Thoracic aorta (tissue), 2 donors: ENCODE data around the gene ANTXRL. TPM values are rescaled to one million over a fixed set of nuclear protein-coding genes. Genes with fewer than 3 reads are reported as not detected.
"Not testable (repeated sequence)": the region's sequence is repeated elsewhere in the genome, so short reads cannot be mapped to it uniquely, and the experiment has no call there.

Experiments
- ATAC-seq: fragments of 150-250 bp; one replicate; pipeline ENCODE4 v1.8.0; 2017; ENCODE audit warnings: low read depth; ENCODE audit not compliant: insufficient number of reproducible peaks, low FRiP score
- DNase-seq: peaks from one replicate; pipeline ENCODE4 v3.0.0-alpha.2; 2020; ENCODE audit warnings: low spot score
- H3K27ac ChIP-seq, 2 donors: fragments of 200-600 bp; sonication (generic); 1 replicate in 1 of 2; 2 replicates in 1 of 2; pipeline ENCODE4 v1.5.1; 2016; ENCODE audit warnings: mild to moderate bottlenecking in 2 of 2, moderate library complexity in 2 of 2
- H3K27me3 ChIP-seq: fragments of 200-600 bp; sonication (generic); replicated peaks from 2 replicates; pipeline ENCODE4 v1.6.0; 2016; ENCODE audit warnings: mild to moderate bottlenecking; ENCODE audit not compliant: insufficient read depth
- H3K36me3 ChIP-seq: fragments of 200-600 bp; sonication (generic); one replicate; pipeline ENCODE4 v1.5.1; 2016
- H3K4me1 ChIP-seq, 2 donors: fragments of 200-600 bp; sonication (generic); 1 replicate in 1 of 2; 2 replicates in 1 of 2; pipeline versions ENCODE4 v1.5.1 to v1.6.0; 2016; ENCODE audit warnings: low read depth in 2 of 2, mild to moderate bottlenecking in 1 of 2; ENCODE audit not compliant: control insufficient read depth in 1 of 2
- H3K4me3 ChIP-seq: fragments of 200-600 bp; sonication (generic); 2 replicates; pipeline ENCODE4 v1.5.1; 2016; ENCODE audit warnings: mild to moderate bottlenecking
- H3K9me3 ChIP-seq: fragments of 200-600 bp; sonication (generic); 2 replicates; pipeline ENCODE4 v1.5.1; 2016
- total RNA-seq, 2 donors: library from RNA; depleted of rRNA; stranded (reverse); fragments of >200 nt; gene quantifications; one replicate each; pipeline versions ENCODE4 v1.1.0 to v1.2.3, GENCODE V29; 2016
- TF ChIP-seq, protein P1 (sequence below): fragments of 200-600 bp; sonication (generic); IDR thresholded peaks from one replicate; pipeline ENCODE4 v1.5.1; 2019; ENCODE audit warnings: antibody characterized with exemption

ANTXRL gene
- total RNA-seq, 2 donors from 2014 or later, result not detected

DNA sequence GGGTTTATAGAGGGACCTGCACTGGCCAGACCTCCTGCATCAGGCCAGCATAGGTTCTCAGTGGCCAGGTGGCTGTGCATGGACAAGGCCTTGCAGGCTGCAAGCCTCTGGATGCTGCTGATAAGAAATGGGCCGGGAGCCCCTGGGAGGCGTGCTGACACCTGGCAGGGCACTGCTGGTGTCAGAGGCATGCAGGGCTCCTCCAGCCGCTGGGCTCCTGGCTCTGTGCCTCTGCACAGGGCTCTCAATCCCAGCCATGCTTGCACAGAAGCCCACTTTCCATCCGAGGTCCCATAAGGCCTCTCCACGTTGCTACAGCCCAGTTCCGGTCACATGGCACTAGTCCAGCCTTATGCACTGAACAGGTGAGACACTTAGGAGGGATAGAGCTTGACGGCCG, 27.3 kb downstream of the ANTXRL start:
- H3K4me1 ChIP-seq, result no peaks in the 10 kb centered on the region
- no peaks in the 10 kb centered on the region for H3K27me3 ChIP-seq
- H3K36me3 ChIP-seq, result no peaks in the 10 kb centered on the region
- TF ChIP-seq, protein P1, sequence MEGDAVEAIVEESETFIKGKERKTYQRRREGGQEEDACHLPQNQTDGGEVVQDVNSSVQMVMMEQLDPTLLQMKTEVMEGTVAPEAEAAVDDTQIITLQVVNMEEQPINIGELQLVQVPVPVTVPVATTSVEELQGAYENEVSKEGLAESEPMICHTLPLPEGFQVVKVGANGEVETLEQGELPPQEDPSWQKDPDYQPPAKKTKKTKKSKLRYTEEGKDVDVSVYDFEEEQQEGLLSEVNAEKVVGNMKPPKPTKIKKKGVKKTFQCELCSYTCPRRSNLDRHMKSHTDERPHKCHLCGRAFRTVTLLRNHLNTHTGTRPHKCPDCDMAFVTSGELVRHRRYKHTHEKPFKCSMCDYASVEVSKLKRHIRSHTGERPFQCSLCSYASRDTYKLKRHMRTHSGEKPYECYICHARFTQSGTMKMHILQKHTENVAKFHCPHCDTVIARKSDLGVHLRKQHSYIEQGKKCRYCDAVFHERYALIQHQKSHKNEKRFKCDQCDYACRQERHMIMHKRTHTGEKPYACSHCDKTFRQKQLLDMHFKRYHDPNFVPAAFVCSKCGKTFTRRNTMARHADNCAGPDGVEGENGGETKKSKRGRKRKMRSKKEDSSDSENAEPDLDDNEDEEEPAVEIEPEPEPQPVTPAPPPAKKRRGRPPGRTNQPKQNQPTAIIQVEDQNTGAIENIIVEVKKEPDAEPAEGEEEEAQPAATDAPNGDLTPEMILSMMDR, result no peak
- H3K27ac ChIP-seq, result no peak overlapping the region
- ATAC-seq, result no peak
- no peaks in the 10 kb centered on the region for H3K9me3 ChIP-seq
- H3K4me3 ChIP-seq, result no peak overlapping the region
- DNase-seq, result no peak

GRCh38 chr10:46315071-46315860, 28.5 kb downstream of the ANTXRL start:
- H3K4me1 ChIP-seq, DNase-seq, H3K27ac ChIP-seq, H3K9me3 ChIP-seq, H3K36me3 ChIP-seq, ATAC-seq, H3K27me3 ChIP-seq, H3K4me3 ChIP-seq: not testable (repeated sequence)

DNA sequence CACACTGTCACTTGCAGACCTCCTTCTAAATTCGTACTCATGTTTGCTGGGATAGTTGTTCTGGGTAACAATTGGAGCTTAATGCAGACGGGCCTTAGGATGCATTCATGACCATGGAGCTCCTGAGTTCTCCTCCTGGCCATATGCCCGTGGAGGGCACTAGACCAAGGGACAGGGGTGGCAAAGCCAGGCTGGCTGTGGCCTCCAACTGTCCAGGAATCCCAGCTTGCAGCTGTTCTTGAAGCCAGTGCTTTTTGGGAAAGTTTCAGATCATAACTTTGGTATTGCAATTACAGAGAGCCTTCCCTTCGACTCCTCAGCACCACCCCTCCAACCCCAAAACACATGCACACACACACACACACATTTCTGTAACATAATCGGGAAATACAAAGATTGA, 30.6 kb downstream of the ANTXRL start:
- DNase-seq, result no peak
- H3K27me3 ChIP-seq, result no peaks in the 10 kb centered on the region
- H3K27ac ChIP-seq, result no peak overlapping the region
- H3K36me3 ChIP-seq, result no peaks in the 10 kb centered on the region
- TF ChIP-seq, protein P1, result no peak
- H3K9me3 ChIP-seq, result no peaks in the 10 kb centered on the region
- ATAC-seq, result no peak
- no peaks in the 10 kb centered on the region for H3K4me1 ChIP-seq
- H3K4me3 ChIP-seq, result no peak overlapping the region

DNA sequence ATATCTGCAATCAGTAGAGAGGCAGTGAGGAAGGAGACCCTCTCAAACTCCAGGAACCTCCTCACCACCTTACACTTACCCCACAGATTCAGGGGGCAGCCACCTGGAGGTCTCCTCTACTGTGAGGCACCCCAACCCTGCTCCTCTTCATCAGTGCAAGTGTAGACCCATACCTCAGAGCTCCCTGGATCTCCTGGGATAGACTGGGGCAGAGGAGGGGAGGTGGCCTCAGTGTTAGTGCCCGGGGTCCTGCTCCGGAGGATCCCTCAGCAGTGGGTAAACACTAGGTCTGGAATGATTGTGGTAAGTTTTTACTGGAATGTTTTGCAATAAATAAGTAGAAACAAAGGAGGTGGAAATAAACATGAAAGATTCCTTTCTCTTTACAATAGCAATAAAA, 31.1 kb downstream of the ANTXRL start:
- no peak for ATAC-seq
- Histone ChIP-seq H3K4me3 (no peak overlapping the region), H3K4me1 (no peaks in the 10 kb centered on the region), H3K9me3 (no peaks in the 10 kb centered on the region), H3K36me3 (no peaks in the 10 kb centered on the region), H3K27me3 (no peaks in the 10 kb centered on the region), H3K27ac (no peak overlapping the region)
- TF ChIP-seq, protein P1, result no peak
- no peak for DNase-seq

DNA sequence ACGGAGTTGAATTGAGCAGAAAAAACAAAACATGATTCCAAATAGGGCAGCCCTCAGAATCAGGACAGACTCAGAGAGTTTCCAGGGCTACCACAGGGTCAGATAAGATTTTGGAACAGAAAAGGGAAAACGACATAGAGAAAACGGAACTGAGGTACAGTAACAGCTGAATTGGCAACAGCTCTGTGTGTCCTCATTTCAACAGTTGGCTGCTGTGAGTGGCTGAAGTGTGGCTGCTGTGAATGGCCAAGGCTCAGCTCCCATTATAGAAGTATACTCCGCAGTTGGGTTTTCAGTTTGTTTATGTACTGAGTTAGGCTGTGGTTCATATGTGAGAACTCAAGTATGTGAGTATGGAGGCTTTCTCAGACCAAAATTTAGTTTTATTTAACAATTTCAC, 32.0 kb downstream of the ANTXRL start:
- DNase-seq (no peak), ATAC-seq (no peak)
- no peak overlapping the region for H3K27ac ChIP-seq
- no peak overlapping the region for H3K4me3 ChIP-seq
- no peaks in the 10 kb centered on the region for H3K27me3 ChIP-seq
- no peaks in the 10 kb centered on the region for H3K9me3 ChIP-seq
- no peaks in the 10 kb centered on the region for H3K36me3 ChIP-seq
- H3K4me1 ChIP-seq, result no peaks in the 10 kb centered on the region
- TF ChIP-seq, protein P1, result no peak

DNA sequence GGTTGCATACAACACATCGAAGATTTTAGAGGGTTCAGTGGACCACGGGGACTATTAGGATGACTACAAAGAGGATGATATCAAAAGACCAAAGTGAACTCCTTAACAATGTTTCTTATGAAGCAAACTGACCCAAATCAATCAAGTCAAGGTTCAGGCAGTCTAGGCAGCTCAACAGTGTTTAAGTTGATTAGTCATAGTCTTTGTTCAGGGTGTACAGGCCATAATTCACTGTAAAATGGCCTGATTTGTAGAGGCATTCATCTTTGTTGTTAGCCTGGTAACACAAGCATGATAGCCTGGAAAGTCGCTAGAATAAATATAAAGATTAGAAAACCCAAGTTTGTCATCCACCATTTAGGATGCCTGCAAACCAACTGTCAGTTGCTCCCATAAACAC, 32.6 kb downstream of the ANTXRL start:
- no peak overlapping the region for H3K27ac ChIP-seq
- DNase-seq (no peak), ATAC-seq (no peak)
- no peaks in the 10 kb centered on the region for H3K9me3 ChIP-seq
- TF ChIP-seq, protein P1, result no peak
- no peaks in the 10 kb centered on the region for H3K4me1 ChIP-seq
- no peak overlapping the region for H3K4me3 ChIP-seq
- no peaks in the 10 kb centered on the region for H3K27me3 ChIP-seq
- no peaks in the 10 kb centered on the region for H3K36me3 ChIP-seq
